ENCODE measurements around the gene MAPK10. TPM values are rescaled to one million over a fixed set of nuclear protein-coding genes. Genes with fewer than 3 reads are reported as not detected.

The MAPK10 gene
- total RNA-seq, 1 experiment from 2014 or later: 4.7 TPM

DNA sequence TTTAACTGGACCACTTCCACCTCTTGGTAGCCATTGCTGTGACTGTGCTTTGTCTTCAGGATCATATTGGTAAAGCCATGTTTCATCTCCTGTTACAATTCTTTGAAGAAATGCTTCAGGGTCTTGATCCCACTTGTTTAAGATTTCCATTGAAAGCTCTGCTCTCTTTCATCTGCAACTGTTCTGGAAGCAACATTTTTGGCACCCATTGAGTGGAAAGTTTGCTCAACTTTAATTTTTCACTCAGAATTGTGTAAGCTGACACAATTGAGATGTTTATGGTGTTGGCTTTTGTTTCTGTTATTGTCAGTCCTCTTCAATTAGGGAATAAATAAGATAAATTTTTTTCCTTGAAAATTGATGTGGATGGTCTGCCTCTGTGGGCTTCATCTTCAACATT lies 237.4 kb downstream of the MAPK10 start:
- H3K27me3 Mint-ChIP-seq (ENCODE audit: low read depth): no peaks in the 10 kb centered on the region
- Histone ChIP-seq H3K23ac (ENCODE audit: insufficient read length, low read depth, low read length) (no peak overlapping the region), H2AFZ (ENCODE audit: low read length) (no peak overlapping the region), H3K9ac (ENCODE audit: extremely low read depth, insufficient read length, low read length) (no peak overlapping the region), H3K79me1 (ENCODE audit: insufficient read depth, low read depth, low read length, poor library complexity, severe bottlenecking) (no peaks in the 10 kb centered on the region), H4K5ac (ENCODE audit: insufficient read length, low read depth, low read length) (no peak overlapping the region), H3K4me2 (ENCODE audit: insufficient read depth, insufficient read length, low read length) (no peak overlapping the region), H2BK15ac (ENCODE audit: low read depth, low read length) (no peak overlapping the region), H2BK120ac (ENCODE audit: low read depth, low read length, poor library complexity, severe bottlenecking) (no peak overlapping the region), H3K18ac (ENCODE audit: insufficient read length, low read depth, low read length) (no peak overlapping the region), H2BK12ac (ENCODE audit: insufficient read length, low read depth, low read length) (no peak overlapping the region), H3T11ph (ENCODE audit: low read length) (no peak overlapping the region), H3K56ac (ENCODE audit: insufficient read length, low read depth, low read length) (no peak overlapping the region), H3K27me3 (ENCODE audit: insufficient read depth, low read length) (no peaks in the 10 kb centered on the region), H3K4me1 (ENCODE audit: insufficient read depth, low read length) (no peaks in the 10 kb centered on the region), H3K79me2 (ENCODE audit: insufficient read depth, low read length) (no peaks in the 10 kb centered on the region), H4K20me1 (ENCODE audit: control insufficient read depth, insufficient read depth, insufficient read length) (no peaks in the 10 kb centered on the region), H3K4ac (ENCODE audit: low read depth, low read length) (no peak overlapping the region), H2BK5ac (ENCODE audit: insufficient read length, low read length) (no peak overlapping the region), H3K23me2 (ENCODE audit: insufficient read length, low read depth, low read length, poor library complexity, severe bottlenecking) (no peaks in the 10 kb centered on the region), H3K14ac (ENCODE audit: insufficient read depth, low read length) (no peak overlapping the region), H2AK5ac (ENCODE audit: insufficient read length, low read length) (no peak overlapping the region), H4K91ac (ENCODE audit: insufficient read length, low read depth, low read length) (no peak overlapping the region), H3K27ac (ENCODE audit: insufficient read length, low read depth, low read length) (no peak overlapping the region), H4K8ac (replicated peaks; ENCODE audit: insufficient read length, low read depth, low read length) (no peak overlapping the region), H3K9me3 (ENCODE audit: control insufficient read depth, low read depth, low read length) (no peaks in the 10 kb centered on the region), H2BK20ac (ENCODE audit: low read depth, low read length, poor library complexity, severe bottlenecking) (no peak overlapping the region)
- no peaks in the 10 kb centered on the region for H3K4me1 Mint-ChIP-seq
- no peak overlapping the region for H3K4me3 Mint-ChIP-seq
- H3K36me3 Mint-ChIP-seq (ENCODE audit: insufficient read depth in 1 of 3, low read depth in 3 of 3): no peaks in the 10 kb centered on the region
- no peak for TF ChIP-seq CTCF (conservative IDR thresholded peaks at IDR 0.05)
- peaks cover 0 to 4% of the 10 kb centered on the region in 2 experiments; a peak in 1 of 5 replicates for H3K9me3 Mint-ChIP-seq
- DNase-seq: no peak
- no peak overlapping the region for H3K27ac Mint-ChIP-seq
